GM19043 (cell line): ENCODE measurements around the gene OSTN.
A peak's percentile ranks its signal among the peaks of the same experiment; 100 is the strongest.
"Not testable (repeated sequence)": the region's sequence is repeated elsewhere in the genome, so short reads cannot be mapped to it uniquely, and the experiment has no call there.

Experiments
- ATAC-seq: cut with Tn5 transposase; IDR thresholded peaks from one replicate; pipeline ENCODE4 v1.9.1; 2021; ENCODE audit warnings: low read depth; ENCODE audit not compliant: unreplicated experiment

The OSTN gene

GRCh38 chr3:191261304-191261638 is 62.2 kb downstream of the OSTN start:
- no peak for ATAC-seq

GRCh38 chr3:191262650-191263049 is 63.6 kb downstream of the OSTN start:
- peak; percentile 60 for ATAC-seq

- ATAC-seq = peak; percentile 85
These were observed 64.3 kb downstream of the OSTN start for GRCh38 chr3:191263365-191263764.

GRCh38 chr3:191263850-191264249 is 64.8 kb downstream of the OSTN start:
- no peak for ATAC-seq

GRCh38 chr3:191268737-191269136 is 69.7 kb downstream of the OSTN start:
- no peak for ATAC-seq

- peak; percentile 65 for ATAC-seq
These were observed 70.4 kb downstream of the OSTN start for GRCh38 chr3:191269289-191270085.

- not testable (repeated sequence) for ATAC-seq
These were observed 76.2 kb downstream of the OSTN start for GRCh38 chr3:191275244-191275643.

- no peak for ATAC-seq
These were observed 76.7 kb downstream of the OSTN start for GRCh38 chr3:191275751-191276150.

- no peak for ATAC-seq
These were observed 81.1 kb downstream of the OSTN start for GRCh38 chr3:191280111-191280510.

GRCh38 chr3:191280882-191281281 is 81.8 kb downstream of the OSTN start:
- ATAC-seq = no peak

GRCh38 chr3:191282251-191283185 is 83.5 kb downstream of the OSTN start:
- ATAC-seq = no peak

GRCh38 chr3:191283400-191283799 is 84.4 kb downstream of the OSTN start:
- ATAC-seq = no peak

GRCh38 chr3:191290311-191291025 is 91.4 kb downstream of the OSTN start:
- peak; percentile 67 for ATAC-seq

- no peak for ATAC-seq
These were observed 93.4 kb downstream of the OSTN start for GRCh38 chr3:191292243-191293015.

- no peak for ATAC-seq
These were observed 95.2 kb downstream of the OSTN start for GRCh38 chr3:191294291-191294690.

- ATAC-seq = peak; percentile 79
These were observed 97.0 kb downstream of the OSTN start for GRCh38 chr3:191296041-191296541.

- ATAC-seq = no peak
These were observed 99.8 kb downstream of the OSTN start for GRCh38 chr3:191298846-191299245.

- ATAC-seq = peak; percentile 17
These were observed 101.4 kb downstream of the OSTN start for GRCh38 chr3:191300422-191300821.

- ATAC-seq = peak; percentile 69
These were observed 102.0 kb downstream of the OSTN start for GRCh38 chr3:191301017-191301416.
